Astrocyte of the cerebellum (primary cell): ENCODE results near the gene RAI14.

Experiments used
- DNase-seq: peaks from one replicate; pipeline ENCODE4 v3.0.0-alpha.2; 2011; ENCODE audit warnings: low read depth
- H3K4me3 ChIP-seq: 2 replicates; pipeline ENCODE4 v1.5.1; 2011; ENCODE audit warnings: mild to moderate bottlenecking, low read depth, low read length, moderate library complexity
- CTCF ChIP-seq: IDR thresholded peaks from 2 replicates; pipeline ENCODE4 v1.5.1; 2012; ENCODE audit warnings: low read length, low read depth, moderate library complexity, mild to moderate bottlenecking; ENCODE audit errors: missing control alignments
- in situ Hi-C: cut with HindIII; loops from 2 replicates; pipeline ENCODE4 v1.10.0; 2017; ENCODE audit warnings: low sequenced_read_pairs

RAI14 gene

GRCh38 chr5:34656001-34656699 is at the start of gene RAI14:
TSS of gene RAI14 (plus strand) at chr5:34656328. CDS start at chr5:34686920, 30,592 bp downstream.
- TF ChIP-seq CTCF: no peak
- in situ Hi-C loops: no loop called here
- H3K4me3 ChIP-seq: peak within 1 kb of the TSS; percentile 91
- peak; percentile 63 for DNase-seq

GRCh38 chr5:34608368-34608767 is 47.8 kb upstream of the RAI14 start:
- in situ Hi-C loops: no loop called here
- TF ChIP-seq CTCF: no peak
- DNase-seq: no peak
- H3K4me3 ChIP-seq: no peak overlapping the region

GRCh38 chr5:34608859-34609648 is 47.1 kb upstream of the RAI14 start:
- in situ Hi-C loops: no loop called here
- TF ChIP-seq CTCF: no peak
- H3K4me3 ChIP-seq: no peak overlapping the region
- DNase-seq: peak; percentile 85

GRCh38 chr5:34609951-34610441 is 46.1 kb upstream of the RAI14 start:
- in situ Hi-C loops: no loop called here
- no peak overlapping the region for H3K4me3 ChIP-seq

GRCh38 chr5:34610546-34610945 is 45.6 kb upstream of the RAI14 start:
- H3K4me3 ChIP-seq: no peak overlapping the region
- no peak for DNase-seq
- in situ Hi-C loops: no loop called here
- TF ChIP-seq CTCF: no peak

More at GRCh38 chr5:34609951-34610441, 46.1 kb upstream of the RAI14 start:
- peak; percentile 41 for DNase-seq
- no peak for TF ChIP-seq CTCF

- in situ Hi-C loops: no loop called here
- no peak for TF ChIP-seq CTCF
- no peak overlapping the region for H3K4me3 ChIP-seq
- no peak for DNase-seq
Measured at GRCh38 chr5:34611464-34612415, 44.4 kb upstream of the RAI14 start.
